Measurements from ENCODE around the gene GPC3.

Gene GPC3

DNA sequence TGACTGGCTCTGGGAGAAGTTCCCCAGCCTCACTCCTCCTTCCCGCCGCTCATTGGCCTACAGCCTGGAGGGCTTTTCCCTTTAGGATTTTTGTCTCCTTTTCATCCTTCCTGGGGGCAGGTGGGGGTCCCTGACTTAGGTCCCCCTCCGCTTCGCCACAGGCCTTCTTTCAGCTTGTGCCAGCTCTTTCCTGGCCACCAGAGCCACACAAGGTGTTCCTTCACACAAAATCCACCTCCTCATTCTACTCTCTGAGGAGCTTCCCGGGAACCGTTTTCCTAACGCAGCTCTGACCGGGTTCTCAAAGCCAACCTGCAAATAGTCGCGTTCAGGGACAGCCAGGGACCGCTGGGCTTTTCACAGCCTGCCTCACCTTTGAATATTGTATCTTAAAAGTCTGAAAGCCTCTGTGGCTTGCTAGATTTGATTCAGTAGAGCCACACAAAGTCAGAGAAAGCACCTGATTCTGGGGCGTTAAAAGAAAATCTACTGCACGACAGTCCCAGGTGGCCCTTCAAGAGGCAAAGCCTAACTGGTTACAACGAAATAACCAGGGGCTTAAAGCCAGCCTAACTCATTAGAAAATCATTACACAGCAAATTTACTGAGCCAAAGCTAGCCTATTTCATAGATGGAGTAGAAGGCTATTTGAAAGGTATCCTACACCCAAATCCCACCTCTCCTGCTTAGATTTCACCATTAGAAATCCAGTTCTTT lies 731 bp upstream of the GPC3 start:
- no peak overlapping the region for H3K27ac ChIP-seq
- H3K9me3 ChIP-seq: no peaks in the 10 kb centered on the region
- no peaks in the 10 kb centered on the region for H3K36me3 ChIP-seq
- H3K4me3 ChIP-seq (ENCODE audit: low read depth in 1 of 2, low read length in 1 of 2): no peak overlapping the region
- TF ChIP-seq, protein P1, sequence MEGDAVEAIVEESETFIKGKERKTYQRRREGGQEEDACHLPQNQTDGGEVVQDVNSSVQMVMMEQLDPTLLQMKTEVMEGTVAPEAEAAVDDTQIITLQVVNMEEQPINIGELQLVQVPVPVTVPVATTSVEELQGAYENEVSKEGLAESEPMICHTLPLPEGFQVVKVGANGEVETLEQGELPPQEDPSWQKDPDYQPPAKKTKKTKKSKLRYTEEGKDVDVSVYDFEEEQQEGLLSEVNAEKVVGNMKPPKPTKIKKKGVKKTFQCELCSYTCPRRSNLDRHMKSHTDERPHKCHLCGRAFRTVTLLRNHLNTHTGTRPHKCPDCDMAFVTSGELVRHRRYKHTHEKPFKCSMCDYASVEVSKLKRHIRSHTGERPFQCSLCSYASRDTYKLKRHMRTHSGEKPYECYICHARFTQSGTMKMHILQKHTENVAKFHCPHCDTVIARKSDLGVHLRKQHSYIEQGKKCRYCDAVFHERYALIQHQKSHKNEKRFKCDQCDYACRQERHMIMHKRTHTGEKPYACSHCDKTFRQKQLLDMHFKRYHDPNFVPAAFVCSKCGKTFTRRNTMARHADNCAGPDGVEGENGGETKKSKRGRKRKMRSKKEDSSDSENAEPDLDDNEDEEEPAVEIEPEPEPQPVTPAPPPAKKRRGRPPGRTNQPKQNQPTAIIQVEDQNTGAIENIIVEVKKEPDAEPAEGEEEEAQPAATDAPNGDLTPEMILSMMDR (IDR thresholded peaks at IDR 0.05): no peak
- no peaks in the 10 kb centered on the region for H3K4me1 ChIP-seq (ENCODE audit: control insufficient read depth in 1 of 2, insufficient read depth in 1 of 2, low read depth in 1 of 2, low read length in 1 of 2)
- H3K27me3 ChIP-seq: peaks cover 66% of the 10 kb centered on the region

GRCh38 chrX:133984857-133985163 lies 584 bp downstream of the GPC3 start:
- H3K4me3 ChIP-seq (ENCODE audit: low read depth in 1 of 2, low read length in 1 of 2): no peak overlapping the region
- no peaks in the 10 kb centered on the region for H3K36me3 ChIP-seq
- no peaks in the 10 kb centered on the region for H3K9me3 ChIP-seq
- TF ChIP-seq, protein P1 (IDR thresholded peaks at IDR 0.05): no peak
- H3K4me1 ChIP-seq (ENCODE audit: control insufficient read depth in 1 of 2, insufficient read depth in 1 of 2, low read depth in 1 of 2, low read length in 1 of 2): no peaks in the 10 kb centered on the region
- no peak overlapping the region for H3K27ac ChIP-seq
- H3K27me3 ChIP-seq: peaks cover 66% of the 10 kb centered on the region

DNA sequence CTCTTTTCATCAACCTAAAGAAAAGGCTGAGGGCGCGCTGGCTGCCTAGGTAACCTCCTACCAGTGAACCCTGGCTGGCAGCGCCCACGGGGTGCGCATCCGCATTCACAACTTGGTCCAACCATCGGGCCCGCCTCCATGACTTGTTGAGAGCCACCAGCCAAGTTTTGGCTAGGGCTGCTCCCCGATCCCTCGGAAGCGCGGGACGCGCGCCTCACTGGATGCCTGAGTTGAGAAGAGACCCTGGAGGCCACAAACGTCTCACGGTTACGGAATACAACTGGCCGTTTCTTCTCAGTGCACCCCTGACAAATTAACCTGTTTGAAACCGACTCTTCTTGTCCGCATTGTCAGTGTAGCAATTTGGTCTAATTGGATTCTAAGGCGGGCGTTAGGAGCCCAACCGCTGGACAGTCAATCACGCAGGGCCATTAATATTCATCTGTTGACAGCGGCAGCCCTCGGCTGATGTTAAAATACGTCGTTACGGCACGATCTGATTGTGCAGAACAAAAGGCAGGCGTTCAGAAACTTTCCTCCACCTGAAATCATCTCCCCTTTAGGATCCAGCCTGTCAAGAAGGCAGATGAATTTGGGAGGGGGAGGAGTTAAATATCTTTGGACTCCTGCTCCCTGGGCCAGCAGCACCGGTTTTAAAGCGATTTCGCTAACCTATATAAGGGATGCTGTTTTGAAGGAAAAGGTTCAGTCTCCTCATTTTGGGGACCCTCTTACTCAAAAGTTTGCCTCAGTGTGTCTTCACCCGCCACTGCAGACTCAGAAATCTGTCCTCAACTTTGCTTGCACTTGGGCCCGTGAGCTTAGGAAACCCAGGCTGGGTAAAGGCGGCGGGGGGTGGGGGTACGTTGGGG lies 1.2 kb downstream of the GPC3 start:
- TF ChIP-seq, protein P1 (IDR thresholded peaks at IDR 0.05): no peak
- H3K4me3 ChIP-seq (ENCODE audit: low read depth in 1 of 2, low read length in 1 of 2): no peak overlapping the region
- no peak overlapping the region for H3K27ac ChIP-seq

GRCh38 chrX:133983256-133983973 lies 2.0 kb downstream of the GPC3 start:
- H3K4me3 ChIP-seq (ENCODE audit: low read depth in 1 of 2, low read length in 1 of 2): no peak overlapping the region
- H3K27ac ChIP-seq: no peak overlapping the region
- H3K9me3 ChIP-seq: no peaks in the 10 kb centered on the region
- H3K4me1 ChIP-seq (ENCODE audit: control insufficient read depth in 1 of 2, insufficient read depth in 1 of 2, low read depth in 1 of 2, low read length in 1 of 2): no peaks in the 10 kb centered on the region
- no peaks in the 10 kb centered on the region for H3K36me3 ChIP-seq
- TF ChIP-seq, protein P1 (IDR thresholded peaks at IDR 0.05): no peak
- peaks cover 66% of the 10 kb centered on the region for H3K27me3 ChIP-seq

More for the DNA sequence above, 1.2 kb downstream of the GPC3 start:
- H3K27me3 ChIP-seq: peaks cover 66% of the 10 kb centered on the region
- H3K4me1 ChIP-seq (ENCODE audit: control insufficient read depth in 1 of 2, insufficient read depth in 1 of 2, low read depth in 1 of 2, low read length in 1 of 2): no peaks in the 10 kb centered on the region
- H3K36me3 ChIP-seq: no peaks in the 10 kb centered on the region
- H3K9me3 ChIP-seq: no peaks in the 10 kb centered on the region

- no peak overlapping the region for H3K27ac ChIP-seq
- peaks cover 53% of the 10 kb centered on the region for H3K27me3 ChIP-seq
- H3K9me3 ChIP-seq: no peaks in the 10 kb centered on the region
- H3K4me1 ChIP-seq (ENCODE audit: control insufficient read depth in 1 of 2, insufficient read depth in 1 of 2, low read depth in 1 of 2, low read length in 1 of 2): no peaks in the 10 kb centered on the region
- no peak overlapping the region for H3K4me3 ChIP-seq (ENCODE audit: low read depth in 1 of 2, low read length in 1 of 2)
- TF ChIP-seq, protein P1 (IDR thresholded peaks at IDR 0.05): no peak
- no peaks in the 10 kb centered on the region for H3K36me3 ChIP-seq
These were observed 3.5 kb downstream of the GPC3 start for GRCh38 chrX:133981924-133982323.
